SU-DHL-6 (cell line): ENCODE results near the gene USP12.

Experiments used
- H2AFZ ChIP-seq: fragments of 200-600 bp; sonication (generic); 2 replicates; pipeline ENCODE4 v1.6.1; 2014; ENCODE audit warnings: low read depth, mild to moderate bottlenecking, moderate library complexity, mixed read lengths, antibody characterized with exemption, low read length; ENCODE audit not compliant: severe bottlenecking
- H3F3A ChIP-seq: fragments of 200-600 bp; shearing (Covaris generic); 2 replicates; pipeline ENCODE4 v1.6.0; 2016; ENCODE audit warnings: antibody characterized with exemption, mild to moderate bottlenecking; ENCODE audit not compliant: insufficient read depth
- H3K27ac ChIP-seq: fragments of 200-600 bp; sonication (generic); 2 replicates; pipeline ENCODE4 v1.5.1; 2016; ENCODE audit warnings: low read depth, mild to moderate bottlenecking, low read length, moderate library complexity, mixed read lengths
- H3K27me3 ChIP-seq: fragments of 200-600 bp; sonication (generic), shearing (Covaris generic); 2 replicates; pipeline ENCODE4 v1.6.0; 2014; ENCODE audit warnings: mild to moderate bottlenecking, low read length
- H3K36me3 ChIP-seq: fragments of 200-600 bp; sonication (generic); 2 replicates; pipeline ENCODE4 v1.6.1; 2014; ENCODE audit warnings: mild to moderate bottlenecking, low read length, mixed read lengths
- H3K4me2 ChIP-seq: fragments of 300-600, 200-600 bp; shearing (Covaris generic), sonication (generic); 2 replicates; pipeline ENCODE4 v1.6.0; 2014; ENCODE audit warnings: low read length, low read depth, mild to moderate bottlenecking; ENCODE audit not compliant: poor library complexity, severe bottlenecking
- H3K4me3 ChIP-seq: fragments of 200-600 bp; sonication (generic); 2 replicates; pipeline ENCODE4 v1.5.1; 2014; ENCODE audit warnings: antibody characterized with exemption, low read length, mild to moderate bottlenecking, mixed read lengths; ENCODE audit not compliant: insufficient read depth, poor library complexity, severe bottlenecking
- H3K79me2 ChIP-seq: fragments of 200-600 bp; sonication (generic); 2 replicates; pipeline ENCODE4 v1.6.1; 2014; ENCODE audit warnings: mild to moderate bottlenecking, low read length, moderate library complexity; ENCODE audit not compliant: insufficient read depth
- H3K9ac ChIP-seq: fragments of 200-600 bp; sonication (generic); 2 replicates; pipeline ENCODE4 v1.7.0; 2014; ENCODE audit warnings: mild to moderate bottlenecking, low read length
- H3K9me2 ChIP-seq: fragments of 200-600 bp; sonication (generic); replicated peaks from 2 replicates; pipeline ENCODE4 v1.6.1; 2014; ENCODE audit warnings: low read length; ENCODE audit not compliant: insufficient read depth
- H3K9me3 ChIP-seq: fragments of 200-600 bp; sonication (generic); 2 replicates; pipeline ENCODE4 v1.6.1; 2014; ENCODE audit warnings: low read length, mixed read lengths; ENCODE audit not compliant: insufficient read depth
- H4K20me1 ChIP-seq: fragments of 200-600 bp; sonication (generic); 2 replicates; pipeline ENCODE4 v1.6.1; 2014; ENCODE audit warnings: low read depth, mild to moderate bottlenecking, antibody characterized with exemption, low read length, moderate library complexity, mixed read lengths
- CTCF ChIP-seq: fragments of 200-600 bp; sonication (generic); IDR thresholded peaks from one replicate; pipeline ENCODE4 v1.5.1; 2017; ENCODE audit warnings: antibody characterized with exemption, mild to moderate bottlenecking, low read length, moderate library complexity; ENCODE audit not compliant: insufficient read depth, poor library complexity, severe bottlenecking
- EZH2phosphoT487 ChIP-seq: fragments of 200-600 bp; sonication (generic), shearing (Covaris generic); conservative IDR thresholded peaks from 2 replicates; pipeline ENCODE4 v1.6.1; 2018; ENCODE audit warnings: mild to moderate bottlenecking, antibody characterized with exemption, low read length, moderate library complexity, mixed read lengths

The USP12 gene

GRCh38 chr13:27052551-27053208 is 118.9 kb downstream of the USP12 start:
- H3K36me3 ChIP-seq, result no peaks in the 10 kb centered on the region
- no peak overlapping the region for H3K4me3 ChIP-seq
- no peak overlapping the region for H3K27ac ChIP-seq
- H3K9me2 ChIP-seq, result no peaks in the 10 kb centered on the region
- H3K9ac ChIP-seq, result no peak overlapping the region
- no peak overlapping the region for H2AFZ ChIP-seq
- no peak overlapping the region for H3K4me2 ChIP-seq
- H3K27me3 ChIP-seq, result no peaks in the 10 kb centered on the region
- H3K9me3 ChIP-seq, result no peaks in the 10 kb centered on the region
- no peak for TF ChIP-seq EZH2phosphoT487
- TF ChIP-seq CTCF, result no peak
- H3F3A ChIP-seq, result no peaks in the 10 kb centered on the region
- H3K79me2 ChIP-seq, result no peaks in the 10 kb centered on the region
- H4K20me1 ChIP-seq, result no peaks in the 10 kb centered on the region

GRCh38 chr13:27047081-27047480 is 124.5 kb downstream of the USP12 start:
- Histone ChIP-seq H3K27me3 (no peaks in the 10 kb centered on the region), H3K9me2 (no peaks in the 10 kb centered on the region), H3K9ac (no peak overlapping the region), H3K27ac (no peak overlapping the region), H4K20me1 (no peaks in the 10 kb centered on the region), H3K36me3 (no peaks in the 10 kb centered on the region), H3K4me2 (no peak overlapping the region), H3K9me3 (no peaks in the 10 kb centered on the region), H3K79me2 (no peaks in the 10 kb centered on the region), H3F3A (no peaks in the 10 kb centered on the region), H2AFZ (no peak overlapping the region), H3K4me3 (no peak overlapping the region)
- TF ChIP-seq CTCF (no peak), EZH2phosphoT487 (no peak)

- Histone ChIP-seq H3K4me2 (no peak overlapping the region), H3K27ac (no peak overlapping the region), H3K4me3 (no peak overlapping the region), H3K36me3 (no peaks in the 10 kb centered on the region), H3K27me3 (no peaks in the 10 kb centered on the region), H3F3A (no peaks in the 10 kb centered on the region), H4K20me1 (no peaks in the 10 kb centered on the region), H2AFZ (no peak overlapping the region), H3K79me2 (no peaks in the 10 kb centered on the region), H3K9ac (no peak overlapping the region), H3K9me3 (no peaks in the 10 kb centered on the region), H3K9me2 (no peaks in the 10 kb centered on the region)
- TF ChIP-seq CTCF (no peak), EZH2phosphoT487 (no peak)
Measured at GRCh38 chr13:27044837-27045570, 126.6 kb downstream of the USP12 start.
